Measurements from ENCODE around the gene TLN1.

DNA sequence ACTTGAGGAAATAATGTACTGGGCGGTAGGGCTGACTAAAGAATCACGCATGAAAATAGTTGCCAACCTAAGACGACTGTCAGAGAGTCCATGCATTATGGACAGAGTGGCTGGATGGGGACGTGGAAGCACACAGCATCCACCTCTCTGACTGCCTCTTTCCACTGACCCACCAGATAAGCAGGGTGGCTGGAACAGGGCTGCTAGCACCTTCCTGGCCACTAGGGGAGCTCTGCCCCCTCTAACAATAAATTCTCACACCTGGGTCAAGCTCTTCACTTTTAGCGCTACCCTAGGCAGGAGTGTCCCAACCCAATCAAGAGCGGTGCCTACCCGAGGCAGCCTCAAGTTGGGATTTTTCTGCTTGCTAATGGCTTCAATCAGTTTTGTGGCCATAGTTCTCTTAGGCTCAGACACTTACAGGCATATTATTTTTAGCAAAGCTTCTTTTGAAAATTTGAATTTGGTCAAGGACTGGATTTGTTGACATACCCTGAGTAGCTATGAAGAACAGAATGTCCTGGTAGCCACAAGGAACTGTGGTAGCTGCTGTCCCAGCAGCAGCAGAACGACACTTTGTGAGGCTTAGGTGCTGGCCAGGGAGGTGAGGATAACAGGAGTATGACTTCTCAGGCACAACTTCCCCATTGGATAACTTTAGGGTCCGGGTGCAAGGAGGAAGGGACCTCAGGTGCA is 35.3 kb downstream of the TLN1 start:
- TF ChIP-seq CTCF (IDR thresholded peaks at IDR 0.05) (peak in 5 of 7 experiments; percentile 86 to 94 (median 91)), POLR2AphosphoS5 (IDR thresholded peaks at IDR 0.05) (peak; percentile 18 to 86 (median 64))
